ENCODE data around the gene KIF25. TPM values are rescaled to one million over a fixed set of nuclear protein-coding genes. Genes with fewer than 3 reads are reported as not detected.

KIF25 gene
- total RNA-seq, 1 experiment from 2014 or later: 0.39 TPM

- DNase-seq (ENCODE audit: low spot score): peak; percentile 62
- intact Hi-C loops (cut with micrococcal nuclease; ENCODE audit: unreplicated experiment): no loop called here
- no peak overlapping the region for H3K27ac ChIP-seq (ENCODE audit: low read depth, low read length, poor library complexity, severe bottlenecking)
These were observed 10.3 kb downstream of the KIF25 start for GRCh38 chr6:168007592-168008338.

GRCh38 chr6:168009331-168009730 is 11.9 kb downstream of the KIF25 start:
- Histone ChIP-seq H3K4me3 (ENCODE audit: low read depth, low read length, poor library complexity, severe bottlenecking) (no peak overlapping the region), H3K27me3 (replicated peaks; ENCODE audit: insufficient read depth, low read depth, low read length, poor library complexity) (no peaks in the 10 kb centered on the region), H3K4me1 (ENCODE audit: insufficient read depth, low read length, poor library complexity, severe bottlenecking) (peaks cover 2% of the 10 kb centered on the region), H3K27ac (ENCODE audit: low read depth, low read length, poor library complexity, severe bottlenecking) (no peak overlapping the region), H3K9me3 (ENCODE audit: low read depth, low read length, poor library complexity, severe bottlenecking) (peaks cover 23% of the 10 kb centered on the region), H3K36me3 (ENCODE audit: insufficient read depth, low read length, poor library complexity, severe bottlenecking) (no peaks in the 10 kb centered on the region)
- intact Hi-C loops (cut with micrococcal nuclease; ENCODE audit: unreplicated experiment): no loop called here
- CTCF ChIA-PET: no interaction called here
- TF ChIP-seq EZH2 (IDR thresholded peaks at IDR 0.05; ENCODE audit: borderline replicate concordance, low read depth, low read length, poor library complexity, severe bottlenecking): no peak
- TF ChIP-seq, protein P1, sequence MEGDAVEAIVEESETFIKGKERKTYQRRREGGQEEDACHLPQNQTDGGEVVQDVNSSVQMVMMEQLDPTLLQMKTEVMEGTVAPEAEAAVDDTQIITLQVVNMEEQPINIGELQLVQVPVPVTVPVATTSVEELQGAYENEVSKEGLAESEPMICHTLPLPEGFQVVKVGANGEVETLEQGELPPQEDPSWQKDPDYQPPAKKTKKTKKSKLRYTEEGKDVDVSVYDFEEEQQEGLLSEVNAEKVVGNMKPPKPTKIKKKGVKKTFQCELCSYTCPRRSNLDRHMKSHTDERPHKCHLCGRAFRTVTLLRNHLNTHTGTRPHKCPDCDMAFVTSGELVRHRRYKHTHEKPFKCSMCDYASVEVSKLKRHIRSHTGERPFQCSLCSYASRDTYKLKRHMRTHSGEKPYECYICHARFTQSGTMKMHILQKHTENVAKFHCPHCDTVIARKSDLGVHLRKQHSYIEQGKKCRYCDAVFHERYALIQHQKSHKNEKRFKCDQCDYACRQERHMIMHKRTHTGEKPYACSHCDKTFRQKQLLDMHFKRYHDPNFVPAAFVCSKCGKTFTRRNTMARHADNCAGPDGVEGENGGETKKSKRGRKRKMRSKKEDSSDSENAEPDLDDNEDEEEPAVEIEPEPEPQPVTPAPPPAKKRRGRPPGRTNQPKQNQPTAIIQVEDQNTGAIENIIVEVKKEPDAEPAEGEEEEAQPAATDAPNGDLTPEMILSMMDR (conservative IDR thresholded peaks at IDR 0.05; ENCODE audit: low read depth, low read length): no peak
- POLR2A ChIA-PET (ENCODE audit: low non-redundant PET): no interaction called here
- DNase-seq (ENCODE audit: low spot score): no peak
- no TSS peak for BruUV-seq (replicated peaks)

More at GRCh38 chr6:168007592-168008338, 10.3 kb downstream of the KIF25 start:
- Histone ChIP-seq H3K9me3 (ENCODE audit: low read depth, low read length, poor library complexity, severe bottlenecking) (peaks cover 23% of the 10 kb centered on the region), H3K4me1 (ENCODE audit: insufficient read depth, low read length, poor library complexity, severe bottlenecking) (peaks cover 10% of the 10 kb centered on the region), H3K36me3 (ENCODE audit: insufficient read depth, low read length, poor library complexity, severe bottlenecking) (no peaks in the 10 kb centered on the region), H3K27me3 (replicated peaks; ENCODE audit: insufficient read depth, low read depth, low read length, poor library complexity) (no peaks in the 10 kb centered on the region), H3K4me3 (ENCODE audit: low read depth, low read length, poor library complexity, severe bottlenecking) (no peak overlapping the region)
- no peak for TF ChIP-seq EZH2 (IDR thresholded peaks at IDR 0.05; ENCODE audit: borderline replicate concordance, low read depth, low read length, poor library complexity, severe bottlenecking)
- TF ChIP-seq, protein P1 (conservative IDR thresholded peaks at IDR 0.05; ENCODE audit: low read depth, low read length): no peak
- no TSS peak for BruUV-seq (replicated peaks)
- POLR2A ChIA-PET (ENCODE audit: low non-redundant PET): no interaction called here
- CTCF ChIA-PET: no interaction called here

GRCh38 chr6:168011291-168011690 is 13.8 kb downstream of the KIF25 start:
- Histone ChIP-seq H3K4me3 (ENCODE audit: low read depth, low read length, poor library complexity, severe bottlenecking) (no peak overlapping the region), H3K36me3 (ENCODE audit: insufficient read depth, low read length, poor library complexity, severe bottlenecking) (no peaks in the 10 kb centered on the region), H3K27me3 (replicated peaks; ENCODE audit: insufficient read depth, low read depth, low read length, poor library complexity) (no peaks in the 10 kb centered on the region), H3K9me3 (ENCODE audit: low read depth, low read length, poor library complexity, severe bottlenecking) (peaks cover 23% of the 10 kb centered on the region), H3K27ac (ENCODE audit: low read depth, low read length, poor library complexity, severe bottlenecking) (no peak overlapping the region), H3K4me1 (ENCODE audit: insufficient read depth, low read length, poor library complexity, severe bottlenecking) (no peaks in the 10 kb centered on the region)
- BruUV-seq (replicated peaks): no TSS peak
- no peak for DNase-seq (ENCODE audit: low spot score)
- intact Hi-C loops (cut with micrococcal nuclease; ENCODE audit: unreplicated experiment): no loop called here
- POLR2A ChIA-PET (ENCODE audit: low non-redundant PET): no interaction called here
- TF ChIP-seq, protein P1 (conservative IDR thresholded peaks at IDR 0.05; ENCODE audit: low read depth, low read length): no peak
- no peak for TF ChIP-seq EZH2 (IDR thresholded peaks at IDR 0.05; ENCODE audit: borderline replicate concordance, low read depth, low read length, poor library complexity, severe bottlenecking)
- CTCF ChIA-PET: no interaction called here
